Ishikawa (cell line): ENCODE data around the gene SLC25A13.

Experiments used
- CEBPB ChIP-seq: IDR thresholded peaks from 2 replicates; pipeline ENCODE4 v1.6.1; 2012
- CREB1 ChIP-seq: IDR thresholded peaks from 2 replicates; pipeline ENCODE4 v1.6.1; 2012; ENCODE audit warnings: low read depth
- EGR1 ChIP-seq: IDR thresholded peaks from 2 replicates; pipeline ENCODE4 v1.6.1; 2012
- EP300 ChIP-seq: IDR thresholded peaks from 2 replicates; pipeline ENCODE4 v1.6.1; 2012; ENCODE audit warnings: borderline replicate concordance
- FOXM1 ChIP-seq: IDR thresholded peaks from 2 replicates; pipeline ENCODE4 v1.6.1; 2012; ENCODE audit warnings: low read depth, borderline replicate concordance
- MAX ChIP-seq: IDR thresholded peaks from 2 replicates; pipeline ENCODE4 v1.6.1; 2012
- NFIC ChIP-seq: IDR thresholded peaks from 2 replicates; pipeline ENCODE4 v1.6.1; 2012
- RAD21 ChIP-seq: IDR thresholded peaks from 2 replicates; pipeline ENCODE4 v1.6.1; 2012; ENCODE audit warnings: low read depth
- TAF1 ChIP-seq: IDR thresholded peaks from 2 replicates; pipeline ENCODE4 v1.6.1; 2012; ENCODE audit warnings: low read depth, mild to moderate bottlenecking
- TCF12 ChIP-seq: IDR thresholded peaks from 2 replicates; pipeline ENCODE4 v1.6.1; 2012; ENCODE audit warnings: low read depth
- TEAD4 ChIP-seq: IDR thresholded peaks from 2 replicates; pipeline ENCODE4 v1.6.1; 2012
- YY1 ChIP-seq: IDR thresholded peaks from 2 replicates; pipeline ENCODE4 v1.6.1; 2012; ENCODE audit warnings: low read depth
- ZBTB7A ChIP-seq: IDR thresholded peaks from 2 replicates; pipeline ENCODE4 v1.6.1; 2012; ENCODE audit warnings: low read depth
- TF ChIP-seq, protein P1 (sequence below): IDR thresholded peaks from 2 replicates; pipeline ENCODE4 v1.6.1; 2012
- TF ChIP-seq, protein P2 (sequence below): IDR thresholded peaks from 2 replicates; pipeline ENCODE4 v1.6.1; 2012; ENCODE audit warnings: low read depth, mild to moderate bottlenecking

Gene SLC25A13

DNA sequence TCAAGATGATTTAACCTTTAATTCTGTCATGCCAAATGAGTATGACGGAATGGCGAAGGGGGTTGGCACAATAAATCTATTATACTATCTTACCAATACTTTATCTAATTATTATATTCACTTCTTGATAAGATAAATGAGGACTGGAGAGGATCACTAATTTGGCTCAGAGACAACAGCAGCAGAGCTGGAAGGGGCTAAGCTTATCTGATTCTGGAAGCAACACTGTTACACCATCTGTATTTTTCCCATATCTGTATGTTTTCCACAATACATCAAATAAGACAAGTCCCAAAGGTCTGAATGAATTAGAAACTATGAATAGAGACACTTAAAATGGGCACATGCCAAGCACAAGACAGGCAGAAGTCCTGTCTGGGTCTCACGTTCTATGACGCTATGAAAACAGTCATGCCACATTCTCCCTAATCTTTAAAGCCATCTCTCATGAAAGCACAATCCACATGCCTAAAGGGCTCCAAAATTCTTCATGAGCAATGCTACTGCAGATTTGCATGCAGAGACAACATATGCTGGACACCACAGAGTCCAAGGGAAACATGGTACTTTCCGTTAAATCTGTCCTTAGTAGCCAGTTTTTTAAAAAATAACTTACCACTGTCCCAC lies 88.3 kb downstream of the SLC25A13 start:
- no peak for TF ChIP-seq MAX
- TF ChIP-seq NFIC = no peak
- TF ChIP-seq TEAD4 = no peak
- TF ChIP-seq, protein P1, sequence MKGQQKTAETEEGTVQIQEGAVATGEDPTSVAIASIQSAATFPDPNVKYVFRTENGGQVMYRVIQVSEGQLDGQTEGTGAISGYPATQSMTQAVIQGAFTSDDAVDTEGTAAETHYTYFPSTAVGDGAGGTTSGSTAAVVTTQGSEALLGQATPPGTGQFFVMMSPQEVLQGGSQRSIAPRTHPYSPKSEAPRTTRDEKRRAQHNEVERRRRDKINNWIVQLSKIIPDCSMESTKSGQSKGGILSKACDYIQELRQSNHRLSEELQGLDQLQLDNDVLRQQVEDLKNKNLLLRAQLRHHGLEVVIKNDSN = no peak
- TF ChIP-seq CREB1 = no peak
- TF ChIP-seq EGR1 = no peak
- TF ChIP-seq ZBTB7A = no peak
- TF ChIP-seq, protein P2, sequence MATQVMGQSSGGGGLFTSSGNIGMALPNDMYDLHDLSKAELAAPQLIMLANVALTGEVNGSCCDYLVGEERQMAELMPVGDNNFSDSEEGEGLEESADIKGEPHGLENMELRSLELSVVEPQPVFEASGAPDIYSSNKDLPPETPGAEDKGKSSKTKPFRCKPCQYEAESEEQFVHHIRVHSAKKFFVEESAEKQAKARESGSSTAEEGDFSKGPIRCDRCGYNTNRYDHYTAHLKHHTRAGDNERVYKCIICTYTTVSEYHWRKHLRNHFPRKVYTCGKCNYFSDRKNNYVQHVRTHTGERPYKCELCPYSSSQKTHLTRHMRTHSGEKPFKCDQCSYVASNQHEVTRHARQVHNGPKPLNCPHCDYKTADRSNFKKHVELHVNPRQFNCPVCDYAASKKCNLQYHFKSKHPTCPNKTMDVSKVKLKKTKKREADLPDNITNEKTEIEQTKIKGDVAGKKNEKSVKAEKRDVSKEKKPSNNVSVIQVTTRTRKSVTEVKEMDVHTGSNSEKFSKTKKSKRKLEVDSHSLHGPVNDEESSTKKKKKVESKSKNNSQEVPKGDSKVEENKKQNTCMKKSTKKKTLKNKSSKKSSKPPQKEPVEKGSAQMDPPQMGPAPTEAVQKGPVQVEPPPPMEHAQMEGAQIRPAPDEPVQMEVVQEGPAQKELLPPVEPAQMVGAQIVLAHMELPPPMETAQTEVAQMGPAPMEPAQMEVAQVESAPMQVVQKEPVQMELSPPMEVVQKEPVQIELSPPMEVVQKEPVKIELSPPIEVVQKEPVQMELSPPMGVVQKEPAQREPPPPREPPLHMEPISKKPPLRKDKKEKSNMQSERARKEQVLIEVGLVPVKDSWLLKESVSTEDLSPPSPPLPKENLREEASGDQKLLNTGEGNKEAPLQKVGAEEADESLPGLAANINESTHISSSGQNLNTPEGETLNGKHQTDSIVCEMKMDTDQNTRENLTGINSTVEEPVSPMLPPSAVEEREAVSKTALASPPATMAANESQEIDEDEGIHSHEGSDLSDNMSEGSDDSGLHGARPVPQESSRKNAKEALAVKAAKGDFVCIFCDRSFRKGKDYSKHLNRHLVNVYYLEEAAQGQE = no peak
- TF ChIP-seq RAD21 = no peak
- TF ChIP-seq FOXM1 = no peak
- TF ChIP-seq YY1 = no peak
- TF ChIP-seq CEBPB = no peak
- TF ChIP-seq TAF1 = no peak
- TF ChIP-seq TCF12 = no peak
- no peak for TF ChIP-seq EP300

GRCh38 chr7:96233084-96233483 lies 88.8 kb downstream of the SLC25A13 start:
- TF ChIP-seq FOXM1 = no peak
- TF ChIP-seq TCF12 = no peak
- TF ChIP-seq, protein P2 = no peak
- TF ChIP-seq ZBTB7A = no peak
- TF ChIP-seq, protein P1 = no peak
- no peak for TF ChIP-seq CEBPB
- no peak for TF ChIP-seq RAD21
- no peak for TF ChIP-seq TAF1
- no peak for TF ChIP-seq MAX
- TF ChIP-seq YY1 = no peak
- TF ChIP-seq EGR1 = no peak
- no peak for TF ChIP-seq NFIC
- no peak for TF ChIP-seq CREB1
- TF ChIP-seq EP300 = no peak
- no peak for TF ChIP-seq TEAD4

GRCh38 chr7:96228760-96229159 lies 93.1 kb downstream of the SLC25A13 start:
- TF ChIP-seq, protein P2 = no peak
- TF ChIP-seq TEAD4 (no peak), ZBTB7A (no peak), MAX (no peak), TCF12 (no peak), TAF1 (no peak), CEBPB (no peak), EGR1 (no peak), EP300 (no peak), RAD21 (no peak), CREB1 (no peak), NFIC (no peak), FOXM1 (no peak)
- TF ChIP-seq, protein P1 = no peak
